ENCODE measurements around the gene TRABD2B.

- TF ChIP-seq, protein P1, sequence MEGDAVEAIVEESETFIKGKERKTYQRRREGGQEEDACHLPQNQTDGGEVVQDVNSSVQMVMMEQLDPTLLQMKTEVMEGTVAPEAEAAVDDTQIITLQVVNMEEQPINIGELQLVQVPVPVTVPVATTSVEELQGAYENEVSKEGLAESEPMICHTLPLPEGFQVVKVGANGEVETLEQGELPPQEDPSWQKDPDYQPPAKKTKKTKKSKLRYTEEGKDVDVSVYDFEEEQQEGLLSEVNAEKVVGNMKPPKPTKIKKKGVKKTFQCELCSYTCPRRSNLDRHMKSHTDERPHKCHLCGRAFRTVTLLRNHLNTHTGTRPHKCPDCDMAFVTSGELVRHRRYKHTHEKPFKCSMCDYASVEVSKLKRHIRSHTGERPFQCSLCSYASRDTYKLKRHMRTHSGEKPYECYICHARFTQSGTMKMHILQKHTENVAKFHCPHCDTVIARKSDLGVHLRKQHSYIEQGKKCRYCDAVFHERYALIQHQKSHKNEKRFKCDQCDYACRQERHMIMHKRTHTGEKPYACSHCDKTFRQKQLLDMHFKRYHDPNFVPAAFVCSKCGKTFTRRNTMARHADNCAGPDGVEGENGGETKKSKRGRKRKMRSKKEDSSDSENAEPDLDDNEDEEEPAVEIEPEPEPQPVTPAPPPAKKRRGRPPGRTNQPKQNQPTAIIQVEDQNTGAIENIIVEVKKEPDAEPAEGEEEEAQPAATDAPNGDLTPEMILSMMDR (IDR thresholded peaks at IDR 0.05) = no peak
- TF ChIP-seq POLR2A (IDR thresholded peaks at IDR 0.05) = no peak
Measured at GRCh38 chr1:47725511-47725991, 271.6 kb downstream of the TRABD2B start.
